ENCODE measurements around the gene PCDHGA12. TPM values are rescaled to one million over a fixed set of nuclear protein-coding genes. Genes with fewer than 3 reads are reported as not detected.
A peak's percentile ranks its signal among the peaks of the same experiment; 100 is the strongest.

PCDHGA12 gene
- total RNA-seq, 1 experiment from 2014 or later, result 2.1 TPM

- no peak for ATAC-seq
- DNase-seq (ENCODE audit: low spot score), result no peak
- H3K27me3 Mint-ChIP-seq (ENCODE audit: low read depth), result peaks cover 25% of the 10 kb centered on the region
- POLR2A ChIA-PET, result no interaction called here
- H3K27ac Mint-ChIP-seq, result peak overlapping the region; percentile 13; the same call in 1 of the 2 replicates
- peaks cover 15% of the 10 kb centered on the region for H3K9me3 Mint-ChIP-seq
- peaks cover 22% of the 10 kb centered on the region for H3K36me3 Mint-ChIP-seq
- H3K4me3 Mint-ChIP-seq, result peak overlapping the region; percentile 96
- peaks cover 17% of the 10 kb centered on the region for H3K4me1 Mint-ChIP-seq
- TF ChIP-seq KAT7 (CRISPR knock-in tag; IDR thresholded peaks at IDR 0.05; ENCODE audit: borderline replicate concordance) (no peak), NR3C1 (CRISPR knock-in tag; conservative IDR thresholded peaks at IDR 0.05; ENCODE audit: low read depth) (no peak), FOXP1 (CRISPR knock-in tag; IDR thresholded peaks at IDR 0.05; ENCODE audit: borderline replicate concordance) (no peak), ATF2 (CRISPR knock-in tag; IDR thresholded peaks at IDR 0.05; ENCODE audit: borderline replicate concordance, low read depth) (no peak), USF2 (CRISPR knock-in tag; IDR thresholded peaks at IDR 0.05) (no peak), GTF2I (CRISPR knock-in tag; conservative IDR thresholded peaks at IDR 0.05) (no peak), MXD4 (CRISPR knock-in tag; IDR thresholded peaks at IDR 0.05; ENCODE audit: borderline replicate concordance) (no peak), NR2C2 (CRISPR knock-in tag; IDR thresholded peaks at IDR 0.05) (no peak), ZNF396 (CRISPR knock-in tag; IDR thresholded peaks at IDR 0.05; ENCODE audit: borderline replicate concordance) (no peak), ZNF138 (CRISPR knock-in tag; conservative IDR thresholded peaks at IDR 0.05) (no peak), ZNF512 (CRISPR knock-in tag; IDR thresholded peaks at IDR 0.05; ENCODE audit: borderline replicate concordance) (no peak), STAT6 (CRISPR knock-in tag; conservative IDR thresholded peaks at IDR 0.05; ENCODE audit: low read depth) (no peak), IRF2 (CRISPR knock-in tag; IDR thresholded peaks at IDR 0.05; ENCODE audit: borderline replicate concordance, low read depth) (no peak), RELA (CRISPR knock-in tag; IDR thresholded peaks at IDR 0.05; ENCODE audit: borderline replicate concordance) (no peak), ZNF423 (CRISPR knock-in tag; IDR thresholded peaks at IDR 0.05) (no peak), ATF6 (CRISPR knock-in tag; IDR thresholded peaks at IDR 0.05) (no peak), ZBTB21 (CRISPR knock-in tag; IDR thresholded peaks at IDR 0.05; ENCODE audit: borderline replicate concordance) (no peak), TCF7 (CRISPR knock-in tag; IDR thresholded peaks at IDR 0.05; ENCODE audit: low read depth) (no peak)
- CTCF ChIA-PET, result no interaction called here
These were observed 20.6 kb upstream of the PCDHGA12 start for GRCh38 chr5:141409598-141410306.

All from WTC11 (cell line).